Lower leg skin (tissue), 3 donors: ENCODE data around the gene CTBP2.

Experiments
- POLR2A ChIP-seq, 2 donors: fragments of 450-650 bp; IDR thresholded peaks; one replicate each; pipeline ENCODE4 v1.6.1; 2016 to 2017; ENCODE audit warnings: antibody characterized with exemption in 2 of 2, mild to moderate bottlenecking in 1 of 2, moderate library complexity in 1 of 2
- TF ChIP-seq, protein P1 (sequence below), 3 donors: fragments of 450-650 bp; IDR thresholded peaks; one replicate each; pipeline ENCODE4 v1.5.1; 2016; ENCODE audit warnings: antibody characterized with exemption in 3 of 3, mild to moderate bottlenecking in 3 of 3, moderate library complexity in 2 of 3

DNA sequence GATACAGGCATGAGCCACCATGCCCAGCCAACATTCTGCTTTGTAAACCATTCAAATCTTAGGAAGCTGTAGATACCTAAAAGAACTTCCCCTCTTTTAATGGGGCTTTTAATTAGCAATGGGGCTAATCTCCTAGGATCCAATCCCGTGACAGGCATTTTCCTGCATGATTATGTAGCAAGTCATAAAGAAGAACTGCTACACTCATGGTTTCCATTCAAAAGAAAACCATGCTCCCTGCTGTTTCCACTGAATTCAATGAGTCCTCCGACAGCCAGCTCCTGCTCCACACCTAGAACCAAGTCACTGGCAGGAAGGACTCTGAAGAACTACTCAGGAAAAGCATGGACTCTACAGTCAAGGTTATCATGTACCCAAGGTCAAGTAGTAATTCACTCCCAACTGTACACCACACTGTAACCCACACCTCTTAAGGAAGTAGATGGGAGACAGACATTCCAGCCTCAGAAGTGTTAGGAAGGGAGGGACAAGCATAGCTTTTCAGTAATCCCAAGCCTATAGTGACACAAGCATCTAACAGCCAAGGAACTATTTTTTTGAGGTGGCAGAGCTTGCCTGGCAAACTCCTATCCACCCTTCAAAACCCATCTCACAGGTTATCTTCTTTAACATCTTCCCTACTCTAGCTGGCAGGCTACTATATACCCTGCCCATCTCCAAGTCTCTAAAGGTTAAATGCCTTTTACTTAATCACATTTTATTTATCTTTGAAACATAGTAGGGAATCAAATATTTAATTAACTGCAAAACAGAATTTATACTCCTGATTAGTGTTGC lies 47.5 kb downstream of the CTBP2 start:
- TF ChIP-seq, protein P1, sequence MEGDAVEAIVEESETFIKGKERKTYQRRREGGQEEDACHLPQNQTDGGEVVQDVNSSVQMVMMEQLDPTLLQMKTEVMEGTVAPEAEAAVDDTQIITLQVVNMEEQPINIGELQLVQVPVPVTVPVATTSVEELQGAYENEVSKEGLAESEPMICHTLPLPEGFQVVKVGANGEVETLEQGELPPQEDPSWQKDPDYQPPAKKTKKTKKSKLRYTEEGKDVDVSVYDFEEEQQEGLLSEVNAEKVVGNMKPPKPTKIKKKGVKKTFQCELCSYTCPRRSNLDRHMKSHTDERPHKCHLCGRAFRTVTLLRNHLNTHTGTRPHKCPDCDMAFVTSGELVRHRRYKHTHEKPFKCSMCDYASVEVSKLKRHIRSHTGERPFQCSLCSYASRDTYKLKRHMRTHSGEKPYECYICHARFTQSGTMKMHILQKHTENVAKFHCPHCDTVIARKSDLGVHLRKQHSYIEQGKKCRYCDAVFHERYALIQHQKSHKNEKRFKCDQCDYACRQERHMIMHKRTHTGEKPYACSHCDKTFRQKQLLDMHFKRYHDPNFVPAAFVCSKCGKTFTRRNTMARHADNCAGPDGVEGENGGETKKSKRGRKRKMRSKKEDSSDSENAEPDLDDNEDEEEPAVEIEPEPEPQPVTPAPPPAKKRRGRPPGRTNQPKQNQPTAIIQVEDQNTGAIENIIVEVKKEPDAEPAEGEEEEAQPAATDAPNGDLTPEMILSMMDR (IDR thresholded peaks at IDR 0.05), result no peak
- TF ChIP-seq POLR2A (IDR thresholded peaks at IDR 0.05), result no peak
